Stimulated activated CD8-positive, alpha-beta memory T cell treated with anti-CD3 and anti-CD28 coated beads, Interleukin-2, amount 100 ng/mL, for 1 hour (primary cell): Measurements from ENCODE around the gene SLC5A1.
"Not testable (repeated sequence)": the region's sequence is repeated elsewhere in the genome, so short reads cannot be mapped to it uniquely, and the experiment has no call there.

Experiments used
- DNase-seq, 2 donors: peaks; one replicate each; pipeline ENCODE4 v3.0.0-alpha.2; 2020; ENCODE audit warnings: low read depth in 2 of 2

The SLC5A1 gene

GRCh38 chr22:32144496-32145274 is 101.6 kb downstream of the SLC5A1 start:
- no peak for DNase-seq

DNA sequence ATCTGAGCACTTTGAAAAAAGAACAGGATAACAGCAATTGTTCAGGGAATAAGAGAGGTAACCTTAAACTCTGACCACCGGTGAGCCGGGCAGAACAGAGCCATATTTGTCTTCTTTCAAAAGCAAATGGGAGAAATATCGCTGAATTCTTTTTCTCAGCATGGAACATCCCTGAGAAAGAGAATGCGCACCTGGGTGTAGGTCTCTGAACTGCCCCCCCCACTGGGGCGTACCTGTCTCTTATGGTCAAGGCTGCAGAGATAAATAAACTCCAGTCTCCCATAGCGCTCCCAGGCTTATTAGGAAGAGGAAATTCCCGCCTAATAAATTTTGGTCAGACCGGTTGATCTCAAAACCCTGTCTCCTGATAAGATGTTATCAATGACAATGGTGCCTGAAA is 104.1 kb downstream of the SLC5A1 start:
- not testable (repeated sequence) for DNase-seq

DNA sequence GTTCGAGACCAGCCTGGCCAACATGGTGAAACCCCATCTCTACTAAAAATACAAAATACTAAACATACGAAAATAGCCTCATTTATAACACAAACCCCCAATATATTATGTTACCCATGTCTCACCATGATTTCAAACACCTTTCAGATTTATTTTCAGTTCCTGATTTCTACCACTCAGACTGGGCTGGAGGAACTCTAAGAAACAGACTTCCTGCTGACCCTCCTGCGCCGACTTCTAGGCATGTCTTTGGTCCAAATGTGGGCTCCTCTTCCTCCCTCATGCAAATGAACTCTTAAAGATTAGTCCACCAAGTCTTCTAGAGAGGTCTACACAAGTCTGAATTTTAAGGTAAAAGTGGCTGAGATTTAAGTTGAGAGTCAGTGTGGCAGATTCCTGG is 105.3 kb downstream of the SLC5A1 start:
- DNase-seq, result not testable (repeated sequence)

- DNase-seq, result not testable (repeated sequence)
Observed at GRCh38 chr22:32150647-32151046, 107.6 kb downstream of the SLC5A1 start.

DNA sequence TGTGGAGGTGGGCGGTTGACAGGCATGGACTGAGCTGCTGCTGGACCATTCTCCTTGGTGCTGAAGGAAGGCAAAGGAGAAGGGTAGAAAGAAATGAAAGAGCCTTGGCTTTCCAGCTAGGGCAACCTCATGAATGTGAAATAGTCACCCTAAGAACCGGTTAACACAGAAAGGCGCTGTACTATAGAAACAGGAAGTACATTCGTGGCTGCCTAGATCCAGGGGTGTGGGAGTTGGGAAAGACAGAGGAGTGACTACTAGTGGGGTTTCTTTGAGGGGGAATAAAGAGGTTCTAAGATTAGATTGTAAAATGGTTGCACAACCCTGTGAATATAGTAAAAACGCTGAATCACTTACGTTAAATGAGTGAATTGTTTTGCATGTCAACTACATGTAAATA is 108.6 kb downstream of the SLC5A1 start:
- not testable (repeated sequence) for DNase-seq

DNA sequence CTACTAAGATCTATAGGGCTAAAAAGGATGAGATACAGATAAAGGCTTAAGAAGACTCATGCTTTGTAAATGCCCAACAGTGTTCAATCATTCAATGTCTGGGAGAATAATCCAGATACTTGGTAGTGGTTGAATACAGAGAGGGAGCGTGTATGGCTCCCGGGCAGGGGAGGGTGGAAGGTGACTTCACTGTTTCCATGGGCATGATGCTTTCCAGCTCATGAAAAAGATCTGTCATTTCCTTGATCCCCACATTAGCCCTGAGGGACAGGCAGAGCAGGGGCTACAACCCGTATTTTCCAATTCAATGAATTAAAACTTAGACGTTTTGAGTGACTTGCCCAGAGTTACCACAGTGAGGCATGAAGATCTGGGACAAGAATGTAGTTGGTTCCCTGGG is 111.7 kb downstream of the SLC5A1 start:
- not testable (repeated sequence) for DNase-seq

- not testable (repeated sequence) for DNase-seq
Observed at GRCh38 chr22:32157632-32158031, 114.6 kb downstream of the SLC5A1 start.

DNA sequence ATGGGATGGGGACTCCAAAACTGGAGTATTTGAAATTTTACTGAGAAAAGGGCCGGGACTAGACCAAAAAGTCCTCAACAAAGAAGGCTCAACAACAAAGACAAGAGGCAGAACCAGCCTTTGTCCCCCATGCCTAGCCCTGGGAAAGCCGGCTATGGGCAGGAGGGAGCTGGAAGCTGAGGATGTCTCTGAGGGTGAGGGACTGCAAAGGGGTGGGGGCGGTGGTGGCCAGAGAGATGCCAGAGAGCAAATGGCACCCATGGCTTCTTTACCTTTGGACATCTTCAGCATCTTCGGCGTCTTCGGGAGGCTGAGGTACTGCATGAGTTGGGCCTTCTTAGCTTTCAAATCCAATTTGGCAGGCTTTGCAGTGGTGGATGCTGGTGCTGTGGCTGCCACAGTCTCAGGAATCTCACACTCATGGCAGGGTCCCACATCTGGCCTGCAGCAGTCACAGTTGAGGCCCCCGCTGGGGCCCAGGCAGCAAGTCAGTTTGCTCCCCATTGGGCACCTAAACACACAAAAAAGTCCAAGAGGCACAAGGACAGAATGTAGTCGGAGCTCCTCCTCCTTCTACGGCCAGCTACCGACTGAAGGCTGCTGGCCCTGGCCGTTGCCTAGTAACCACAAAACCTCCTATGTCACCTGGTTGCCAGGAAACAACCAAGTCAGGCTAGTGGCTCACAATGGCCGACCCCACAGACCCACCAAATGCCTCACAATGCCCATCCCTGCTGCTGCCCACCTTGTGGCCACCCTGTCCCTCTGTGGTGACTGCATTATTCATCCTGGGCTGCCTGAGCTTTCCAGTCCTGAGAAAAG is 115.9 kb downstream of the SLC5A1 start, which contains the start of gene C22orf42:
C22orf42 (minus strand) TSS at position 592 of the 822 bp plus-strand sequence; CDS start at position 504, 88 bp downstream.
- DNase-seq, result no peak

DNA sequence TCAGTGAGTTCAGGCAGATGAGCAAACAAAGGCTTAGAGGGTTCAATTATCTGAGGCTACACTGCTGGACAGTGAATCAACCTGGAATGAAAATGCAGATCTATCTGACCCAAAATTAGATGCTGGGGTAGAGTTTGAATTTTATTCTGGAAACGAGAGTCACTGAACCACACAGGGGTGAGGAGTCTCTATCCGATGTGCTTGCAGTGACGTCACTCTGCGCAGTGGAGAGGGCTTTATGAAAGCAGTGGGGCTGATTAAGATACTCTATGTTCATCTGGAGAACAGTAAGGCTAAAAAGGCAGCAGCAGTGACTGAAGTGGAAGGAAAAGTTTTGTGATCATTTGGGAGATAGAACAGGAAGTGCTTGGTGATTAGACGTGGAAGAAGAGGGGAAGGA is 117.3 kb downstream of the SLC5A1 start:
- not testable (repeated sequence) for DNase-seq
